Pancreas (tissue), 10 donors: Measurements from ENCODE around the gene HECTD2. TPM values are rescaled to one million over a fixed set of nuclear protein-coding genes. Genes with fewer than 3 reads are reported as not detected.

Source experiments
- ATAC-seq, 4 donors: fragments of 200-7000 bp; cut with Tn5 transposase; one replicate each; pipeline versions ENCODE4 v1.8.0 to v1.9.1; 2020; ENCODE audit warnings: mild to moderate bottlenecking in 4 of 4, moderate library complexity in 4 of 4
- DNase-seq, 6 donors: peaks; one replicate each; pipeline ENCODE4 v3.0.0-alpha.2; 2020
- FAIRE-seq: peaks from 2 replicates; lab custom pipeline; 2012; peaks lifted over from hg19 to GRCh38; lab: Jason Lieb, UNC
- H3K27ac ChIP-seq, 4 donors: fragments of 200-600 bp; sonication (generic); 1 replicate in 3 of 4; 2 replicates in 1 of 4; pipeline versions ENCODE4 v1.5.0 to v1.8.0; 2020
- H3K27me3 ChIP-seq, 4 donors: fragments of 200-600 bp; one replicate each; pipeline ENCODE4 v1.8.0; 2021
- H3K36me3 ChIP-seq, 3 donors: fragments of 200-600 bp; sonication (generic) in 1 of 3; one replicate each; pipeline versions ENCODE4 v1.5.0 to v1.8.0; 2020 to 2021
- H3K4me1 ChIP-seq, 3 donors: fragments of 200-600 bp; one replicate each; pipeline ENCODE4 v1.8.0; 2021
- H3K4me3 ChIP-seq, 4 donors: fragments of 200-600 bp; sonication (generic) in 2 of 4; one replicate each; pipeline versions ENCODE4 v1.5.0 to v1.8.0; 2020 to 2021
- H3K9me3 ChIP-seq, 4 donors: fragments of 200-600 bp; one replicate each; pipeline ENCODE4 v1.8.0; 2021
- whole genome bisulfite sequencing, 2 donors: extraction: QIAGEN DNeasy Blood & Tissue Kit; methylation state at CpG; one replicate each; pipeline ENCODE4 v1.1.7; 2013; 5-methylcytosine and 5-hydroxymethylcytosine counted together
- intact Hi-C, 3 donors: fragments of 100-400 bp; cut with DNase I; formaldehyde crosslinking; loops; one replicate each; pipeline versions ENCODE4 v1.11.1 to v1.14.2; 2022
- polyA plus RNA-seq, 2 donors: library from polyadenylated mRNA; stranded (reverse); fragments of 200-250 nt; gene quantifications; one replicate each; pipeline ENCODE4 v1.2.3, GENCODE V29; 2013
- total RNA-seq, 6 donors: library from RNA; stranded (reverse); fragmentation: NEBNext Ultra II Directional in 4 of 6; extraction: Animal tissue kit (Norgen Biotek cat#: 25700) in 4 of 6; gene quantifications; one replicate each; pipeline versions ENCODE4 v1.2.1 to v1.2.4, GENCODE V29; 2021 to 2023
- TF ChIP-seq, protein P1 (sequence below), 4 donors: fragments of 200-600 bp; sonication (generic) in 3 of 4; IDR thresholded peaks; one replicate each; pipeline versions ENCODE4 v1.5.0 to v1.8.0; 2021; ENCODE audit warnings: antibody characterized with exemption in 4 of 4
- donor health status: healthy with polysubstance abuse.
- donor health status: DM: no; HTN: no; CAD: no; lungs with moderate emphysema.
- donor health status: DM: no; HTN: no; CAD: no.
- donor health status: control.
- donor health status: control.
- donor health status: Bipolar disorder and iron deficiency.
- donor health status: DM: yes; HTN: yes; CAD: no.
- donor health status: DM: no; HTN: no; CAD: no.
- donor health status: DM: no; HTN: no; CAD: no.
- donor health status: DM: yes; HTN: yes; CAD: no.

Gene HECTD2
- total and polyA plus RNA-seq, 8 donors, result 2.9 to 7.8 (median 4.8) TPM

DNA sequence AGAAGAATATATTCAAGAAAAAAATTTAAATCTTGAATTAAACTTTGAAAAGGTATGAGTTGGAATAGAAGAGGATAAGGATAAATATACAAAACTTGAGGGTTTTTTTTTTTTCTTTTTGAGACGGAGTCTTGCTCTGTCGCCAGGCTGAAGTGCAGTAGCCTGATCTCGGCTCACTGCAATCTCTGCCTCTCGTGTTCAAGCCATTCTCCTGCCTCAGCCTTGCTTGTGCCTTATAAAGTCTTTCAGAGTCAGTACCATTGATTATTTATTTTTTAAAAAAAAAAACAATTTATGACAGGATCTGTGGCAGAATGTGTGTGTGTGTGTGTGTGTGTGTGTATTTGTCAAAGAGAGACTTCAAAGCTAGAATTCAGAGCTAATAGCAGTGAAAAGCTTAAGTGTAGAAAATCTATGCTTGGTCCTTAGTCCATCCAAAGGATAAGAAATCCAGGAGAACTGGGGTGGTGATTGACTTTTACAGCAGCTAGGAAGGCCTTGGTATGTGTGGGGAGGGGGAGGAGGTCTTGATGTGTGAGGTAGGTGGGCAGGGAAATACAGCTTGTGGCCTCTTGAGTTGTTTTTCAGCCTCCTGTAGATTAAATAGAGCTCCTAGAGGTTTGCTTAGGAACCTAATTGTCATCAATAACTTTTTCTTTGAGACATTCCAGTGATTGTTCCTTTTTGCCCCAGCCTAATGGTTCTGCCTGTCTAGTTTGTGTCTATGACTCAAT, 2.4 kb downstream of the HECTD2 start:
- WGBS, 2 donors, result 86 to 99% methylated on average over 4 of the region's 4 CpGs
- Histone ChIP-seq H3K36me3 (no peaks in the 10 kb centered on the region), H3K27ac (no peak overlapping the region), H3K4me1 (peaks cover 0 to 10% (median 6%) of the 10 kb centered on the region in 3 donors), H3K9me3 (no peaks in the 10 kb centered on the region), H3K27me3 (no peaks in the 10 kb centered on the region), H3K4me3 (no peak overlapping the region)
- FAIRE-seq, result no peak
- TF ChIP-seq, protein P1, sequence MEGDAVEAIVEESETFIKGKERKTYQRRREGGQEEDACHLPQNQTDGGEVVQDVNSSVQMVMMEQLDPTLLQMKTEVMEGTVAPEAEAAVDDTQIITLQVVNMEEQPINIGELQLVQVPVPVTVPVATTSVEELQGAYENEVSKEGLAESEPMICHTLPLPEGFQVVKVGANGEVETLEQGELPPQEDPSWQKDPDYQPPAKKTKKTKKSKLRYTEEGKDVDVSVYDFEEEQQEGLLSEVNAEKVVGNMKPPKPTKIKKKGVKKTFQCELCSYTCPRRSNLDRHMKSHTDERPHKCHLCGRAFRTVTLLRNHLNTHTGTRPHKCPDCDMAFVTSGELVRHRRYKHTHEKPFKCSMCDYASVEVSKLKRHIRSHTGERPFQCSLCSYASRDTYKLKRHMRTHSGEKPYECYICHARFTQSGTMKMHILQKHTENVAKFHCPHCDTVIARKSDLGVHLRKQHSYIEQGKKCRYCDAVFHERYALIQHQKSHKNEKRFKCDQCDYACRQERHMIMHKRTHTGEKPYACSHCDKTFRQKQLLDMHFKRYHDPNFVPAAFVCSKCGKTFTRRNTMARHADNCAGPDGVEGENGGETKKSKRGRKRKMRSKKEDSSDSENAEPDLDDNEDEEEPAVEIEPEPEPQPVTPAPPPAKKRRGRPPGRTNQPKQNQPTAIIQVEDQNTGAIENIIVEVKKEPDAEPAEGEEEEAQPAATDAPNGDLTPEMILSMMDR (IDR thresholded peaks at IDR 0.05), result no peak
- no peak for DNase-seq
- no peak for ATAC-seq
- intact Hi-C loops, result no loop called here

DNA sequence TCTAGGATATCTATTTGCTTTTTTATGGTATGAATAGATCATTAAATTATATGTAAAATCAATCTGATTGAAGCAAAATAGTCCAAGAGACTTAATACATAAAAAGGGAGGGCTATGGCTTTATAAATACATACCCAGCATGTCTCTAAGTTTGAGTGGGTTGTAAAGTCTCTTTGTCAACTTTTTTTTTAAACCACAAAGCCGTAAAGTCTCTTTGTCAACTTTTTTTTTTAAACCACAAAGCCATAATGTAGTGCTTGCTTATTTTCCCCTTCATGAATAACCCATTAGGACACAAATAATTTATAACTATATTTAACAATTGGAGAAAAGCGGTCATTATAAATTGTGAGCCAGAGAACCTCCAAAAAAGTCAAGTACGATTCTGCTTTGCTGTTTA, 5.7 kb downstream of the HECTD2 start:
- FAIRE-seq (no peak), DNase-seq (no peak), ATAC-seq (no peak)
- Histone ChIP-seq H3K4me3 (no peak overlapping the region), H3K27ac (no peak overlapping the region), H3K36me3 (no peaks in the 10 kb centered on the region), H3K4me1 (peaks cover 0 to 7% (median 6%) of the 10 kb centered on the region in 3 donors), H3K27me3 (no peaks in the 10 kb centered on the region), H3K9me3 (no peaks in the 10 kb centered on the region)
- intact Hi-C loops, result no loop called here
- WGBS, 2 donors, result 85 to 88% methylated on average over 3 of the region's 3 CpGs
- TF ChIP-seq, protein P1 (IDR thresholded peaks at IDR 0.05), result no peak

DNA sequence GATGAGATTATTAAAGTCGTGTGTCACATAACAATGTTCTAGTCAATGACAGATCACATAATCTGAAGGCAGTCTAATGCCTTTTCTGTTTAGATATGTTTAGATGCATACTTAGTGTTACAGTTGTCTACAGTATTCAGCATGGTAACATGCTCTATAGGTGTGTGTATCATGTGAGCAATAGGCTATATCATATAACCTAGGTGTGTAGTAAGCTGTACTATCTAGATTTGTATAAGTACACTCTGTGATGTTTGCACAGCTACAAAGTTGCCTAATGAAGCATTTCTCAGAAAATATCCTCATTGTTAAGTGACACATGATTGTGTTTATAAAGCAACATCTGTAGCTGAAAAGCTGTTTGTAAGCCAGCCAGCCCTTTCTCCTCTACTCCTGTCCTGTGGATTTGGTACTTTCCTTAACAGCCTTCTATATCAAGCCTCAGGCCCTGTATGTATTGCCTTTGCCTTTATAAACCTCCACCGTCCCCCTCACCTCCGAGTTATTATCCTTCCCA, 6.3 kb downstream of the HECTD2 start:
- FAIRE-seq, result no peak

DNA sequence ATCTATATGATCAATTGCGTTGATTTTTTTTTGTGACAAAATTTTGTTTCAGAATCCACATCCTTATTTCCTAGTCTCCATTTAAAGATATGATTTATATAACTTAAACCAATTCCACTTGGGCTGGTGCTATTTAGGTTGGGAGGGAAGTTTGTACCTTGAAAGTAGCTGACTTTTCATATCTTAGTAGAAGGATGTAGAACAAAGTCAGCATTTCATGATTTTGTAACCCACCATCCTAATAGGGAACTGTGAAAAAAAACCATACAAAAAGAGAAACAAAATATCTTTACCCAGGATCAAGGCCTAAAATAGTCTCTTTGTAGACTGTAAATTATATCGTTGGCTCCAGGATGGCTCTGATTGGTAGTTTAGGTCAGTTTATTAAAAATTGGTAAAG, 8.3 kb downstream of the HECTD2 start:
- Histone ChIP-seq H3K4me1 (no peaks in the 10 kb centered on the region), H3K4me3 (no peak overlapping the region), H3K27me3 (no peaks in the 10 kb centered on the region), H3K27ac (no peak overlapping the region), H3K36me3 (no peaks in the 10 kb centered on the region), H3K9me3 (no peaks in the 10 kb centered on the region)
- intact Hi-C loops, result no loop called here
- WGBS, 2 donors, result 93 to 94% methylated on average over 2 of the region's 2 CpGs
- TF ChIP-seq, protein P1 (IDR thresholded peaks at IDR 0.05), result no peak
- FAIRE-seq (no peak), ATAC-seq (peak in 1 of 4 donors; percentile 42), DNase-seq (no peak)

More for the DNA sequence above, 6.3 kb downstream of the HECTD2 start:
- no peak overlapping the region for H3K27ac ChIP-seq
- H3K27me3 ChIP-seq, result no peaks in the 10 kb centered on the region
- H3K4me3 ChIP-seq, result no peak overlapping the region
- TF ChIP-seq, protein P1 (IDR thresholded peaks at IDR 0.05), result no peak
- H3K4me1 ChIP-seq, result peaks cover 0 to 3% (median 2%) of the 10 kb centered on the region in 3 donors
- H3K36me3 ChIP-seq, result no peaks in the 10 kb centered on the region
- intact Hi-C loops, result no loop called here
- ATAC-seq (peak in 2 of 4 donors; percentile 37 to 40), DNase-seq (no peak)
- H3K9me3 ChIP-seq, result no peaks in the 10 kb centered on the region
- 56 to 67% methylated on average over 3 of the region's 3 CpGs for WGBS, 2 donors

DNA sequence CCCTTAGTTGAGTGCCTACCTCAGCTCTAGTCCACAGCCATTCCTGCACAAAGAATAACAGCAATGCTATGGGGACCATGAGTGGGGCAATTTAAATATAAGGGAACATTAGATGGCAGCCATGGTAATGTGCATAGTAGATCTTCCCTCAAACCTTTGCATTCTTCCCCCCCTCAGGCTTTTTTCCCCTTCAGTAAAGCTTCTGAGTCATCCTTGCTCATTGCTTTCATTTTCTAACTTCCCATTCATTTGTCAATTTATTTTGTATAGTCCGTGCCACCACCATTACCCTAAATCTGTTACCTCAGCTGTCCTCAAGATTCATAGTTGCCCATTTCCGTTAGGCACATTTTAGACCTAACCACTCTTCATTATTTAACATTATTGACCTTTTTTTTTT, 10.7 kb downstream of the HECTD2 start:
- ATAC-seq (no peak), FAIRE-seq (no peak), DNase-seq (no peak)
- TF ChIP-seq, protein P1 (IDR thresholded peaks at IDR 0.05), result no peak
- no peak overlapping the region for H3K4me3 ChIP-seq
- no peak overlapping the region for H3K27ac ChIP-seq
- 91 to 94% methylated on average over 2 of the region's 2 CpGs for WGBS, 2 donors
- no peaks in the 10 kb centered on the region for H3K36me3 ChIP-seq
- H3K9me3 ChIP-seq, result no peaks in the 10 kb centered on the region
- H3K4me1 ChIP-seq, result no peaks in the 10 kb centered on the region
- no peaks in the 10 kb centered on the region for H3K27me3 ChIP-seq
- intact Hi-C loops, result no loop called here
